Measurements from ENCODE around the gene NRG2.

DNA sequence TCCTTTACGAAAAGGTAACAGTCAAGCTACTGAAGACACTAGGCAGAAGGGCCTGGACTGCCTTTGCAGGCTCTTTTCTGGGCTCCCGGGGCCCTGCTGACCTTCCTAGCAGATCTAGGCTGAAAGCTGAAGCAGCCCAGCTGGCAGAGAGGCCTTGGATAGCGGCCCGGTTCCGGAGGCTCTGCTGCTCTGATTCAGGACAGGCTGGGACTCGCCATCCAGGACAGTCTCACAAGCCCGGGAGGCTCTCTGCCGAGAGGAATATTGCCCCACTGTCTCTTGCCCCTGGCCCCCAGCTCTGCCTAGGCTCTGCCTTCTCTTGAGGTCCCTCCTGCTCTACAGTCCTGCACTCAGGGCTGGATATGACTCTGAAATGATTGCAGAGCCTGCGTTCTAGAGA is 179.7 kb downstream of the NRG2 start:
- TF ChIP-seq POLR2A (IDR thresholded peaks at IDR 0.05) = no peak
- TF ChIP-seq, protein P1, sequence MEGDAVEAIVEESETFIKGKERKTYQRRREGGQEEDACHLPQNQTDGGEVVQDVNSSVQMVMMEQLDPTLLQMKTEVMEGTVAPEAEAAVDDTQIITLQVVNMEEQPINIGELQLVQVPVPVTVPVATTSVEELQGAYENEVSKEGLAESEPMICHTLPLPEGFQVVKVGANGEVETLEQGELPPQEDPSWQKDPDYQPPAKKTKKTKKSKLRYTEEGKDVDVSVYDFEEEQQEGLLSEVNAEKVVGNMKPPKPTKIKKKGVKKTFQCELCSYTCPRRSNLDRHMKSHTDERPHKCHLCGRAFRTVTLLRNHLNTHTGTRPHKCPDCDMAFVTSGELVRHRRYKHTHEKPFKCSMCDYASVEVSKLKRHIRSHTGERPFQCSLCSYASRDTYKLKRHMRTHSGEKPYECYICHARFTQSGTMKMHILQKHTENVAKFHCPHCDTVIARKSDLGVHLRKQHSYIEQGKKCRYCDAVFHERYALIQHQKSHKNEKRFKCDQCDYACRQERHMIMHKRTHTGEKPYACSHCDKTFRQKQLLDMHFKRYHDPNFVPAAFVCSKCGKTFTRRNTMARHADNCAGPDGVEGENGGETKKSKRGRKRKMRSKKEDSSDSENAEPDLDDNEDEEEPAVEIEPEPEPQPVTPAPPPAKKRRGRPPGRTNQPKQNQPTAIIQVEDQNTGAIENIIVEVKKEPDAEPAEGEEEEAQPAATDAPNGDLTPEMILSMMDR (IDR thresholded peaks at IDR 0.05) = no peak

Data from uterus (tissue), 2 donors.